ENCODE results near the gene ASPN. TPM values are rescaled to one million over a fixed set of nuclear protein-coding genes. Genes with fewer than 3 reads are reported as not detected.
A peak's percentile ranks its signal among the peaks of the same experiment; 100 is the strongest.

Gene ASPN
- not detected for total RNA-seq

DNA sequence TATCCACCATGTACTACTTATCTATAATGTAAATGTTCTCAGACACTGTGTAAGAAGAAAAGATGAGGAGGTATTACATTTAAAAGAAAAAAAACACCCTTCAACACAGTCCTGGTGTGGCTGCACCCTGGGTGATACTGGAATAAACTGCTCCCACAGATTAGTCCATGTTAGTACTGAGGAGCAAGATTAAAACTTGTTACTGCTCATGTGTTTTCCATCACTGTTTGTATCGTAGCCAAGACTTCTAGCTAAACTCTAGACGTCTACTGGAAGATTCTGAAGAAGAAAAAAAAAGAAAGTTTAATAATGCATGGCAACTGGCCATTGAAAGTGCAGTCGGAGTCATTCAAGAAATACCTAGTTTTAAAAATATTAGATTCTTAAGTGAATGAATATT lies at the start of gene ASPN:
Gene ASPN (minus strand): TSS at position 178 of the 400 bp plus-strand sequence.
- H3K27ac Mint-ChIP-seq: peak within 1 kb of the TSS; percentile 14
- H3K36me3 Mint-ChIP-seq (ENCODE audit: low read depth): no peaks in the 10 kb centered on the region
- CTCF ChIA-PET: interaction anchor here (1.1 kb wide), 1 partner anchor 43 kb away, joined by 3 read pairs; no protein-coding TSS in a partner anchor
- no peaks in the 10 kb centered on the region for H3K9me3 Mint-ChIP-seq
- H3K4me3 Mint-ChIP-seq: no peak within 1 kb of the TSS
- DNase-seq: no peak
- no peaks in the 10 kb centered on the region for H3K27me3 Mint-ChIP-seq
- H3K4me1 Mint-ChIP-seq: peaks cover 6% of the 10 kb centered on the region
- POLR2A ChIA-PET: no interaction called here

DNA sequence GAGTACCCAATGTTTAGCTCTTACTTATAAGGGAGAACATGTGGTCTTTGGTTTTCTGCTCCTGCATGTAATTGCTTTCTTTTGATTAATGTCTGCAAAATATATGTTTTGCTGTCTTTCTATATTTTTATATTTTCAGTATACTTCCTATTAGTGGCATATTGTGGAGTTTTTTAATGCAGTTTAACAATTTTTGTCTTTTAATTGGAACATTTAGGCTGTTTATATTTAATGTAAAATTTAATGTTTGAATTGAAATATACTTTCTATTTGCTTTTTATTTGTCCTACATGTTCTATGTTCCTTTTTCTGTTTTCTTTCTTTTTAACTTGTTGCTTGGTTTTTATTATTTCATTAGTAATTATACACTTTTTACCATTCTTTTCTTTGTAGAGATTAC lies 48.6 kb upstream of the ASPN start:
- no peaks in the 10 kb centered on the region for H3K4me1 Mint-ChIP-seq
- POLR2A ChIA-PET: no interaction called here
- H3K4me3 Mint-ChIP-seq: no peak overlapping the region
- no peaks in the 10 kb centered on the region for H3K27me3 Mint-ChIP-seq
- DNase-seq: no peak
- no peaks in the 10 kb centered on the region for H3K9me3 Mint-ChIP-seq
- CTCF ChIA-PET: no interaction called here
- H3K36me3 Mint-ChIP-seq (ENCODE audit: low read depth): no peaks in the 10 kb centered on the region
- H3K27ac Mint-ChIP-seq: no peak overlapping the region

DNA sequence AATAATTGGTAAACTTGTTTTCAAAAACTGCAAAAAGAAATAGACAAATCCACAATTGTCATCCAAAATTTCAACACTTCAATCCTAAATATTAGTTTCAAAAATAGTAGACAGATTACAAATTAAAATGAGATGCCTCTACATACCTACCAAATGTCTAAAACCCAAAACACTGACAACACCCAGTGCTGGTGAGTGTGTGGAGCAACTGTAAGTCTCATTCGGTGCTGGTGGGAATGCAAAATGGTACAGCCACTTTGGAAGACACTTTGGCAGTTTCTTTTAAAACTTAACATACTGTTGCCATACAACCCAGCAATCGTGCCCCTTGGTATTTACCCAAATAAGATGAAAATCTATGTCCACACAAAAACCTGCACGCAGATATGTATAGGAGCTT lies 46.8 kb upstream of the ASPN start:
- H3K36me3 Mint-ChIP-seq (ENCODE audit: low read depth): no peaks in the 10 kb centered on the region
- no peak overlapping the region for H3K27ac Mint-ChIP-seq
- no peaks in the 10 kb centered on the region for H3K27me3 Mint-ChIP-seq
- DNase-seq: no peak
- CTCF ChIA-PET: interaction anchor here (1.0 kb wide), 1 partner anchor 10 kb away, joined by 3 read pairs; no protein-coding TSS in a partner anchor
- H3K4me1 Mint-ChIP-seq: no peaks in the 10 kb centered on the region
- H3K9me3 Mint-ChIP-seq: no peaks in the 10 kb centered on the region
- POLR2A ChIA-PET: no interaction called here
- H3K4me3 Mint-ChIP-seq: no peak overlapping the region

DNA sequence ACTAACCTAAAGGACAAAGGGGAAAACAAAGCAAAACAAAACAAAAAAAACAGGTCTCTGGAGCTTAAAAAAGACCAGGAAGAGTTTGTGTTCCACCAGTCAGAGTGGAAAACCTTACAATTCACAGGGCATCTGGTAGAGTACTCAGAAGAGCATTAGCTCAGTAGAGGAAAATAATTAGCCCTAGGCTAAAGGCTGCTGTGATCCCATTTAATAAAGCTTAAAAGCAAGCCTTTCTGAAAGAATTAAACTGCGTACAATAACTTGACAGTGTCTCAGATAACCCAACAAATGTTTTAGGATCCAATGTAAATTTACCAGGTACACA lies 46.2 kb upstream of the ASPN start:
- Mint-ChIP-seq H3K27me3 (no peaks in the 10 kb centered on the region), H3K27ac (no peak overlapping the region), H3K4me1 (no peaks in the 10 kb centered on the region), H3K36me3 (ENCODE audit: low read depth) (no peaks in the 10 kb centered on the region), H3K9me3 (no peaks in the 10 kb centered on the region), H3K4me3 (no peak overlapping the region)
- ChIA-PET POLR2A (no interaction called here), CTCF (interaction anchor here (1.0 kb wide), 1 partner anchor 9 kb away, joined by 3 read pairs; no protein-coding TSS in a partner anchor)
- DNase-seq: no peak

DNA sequence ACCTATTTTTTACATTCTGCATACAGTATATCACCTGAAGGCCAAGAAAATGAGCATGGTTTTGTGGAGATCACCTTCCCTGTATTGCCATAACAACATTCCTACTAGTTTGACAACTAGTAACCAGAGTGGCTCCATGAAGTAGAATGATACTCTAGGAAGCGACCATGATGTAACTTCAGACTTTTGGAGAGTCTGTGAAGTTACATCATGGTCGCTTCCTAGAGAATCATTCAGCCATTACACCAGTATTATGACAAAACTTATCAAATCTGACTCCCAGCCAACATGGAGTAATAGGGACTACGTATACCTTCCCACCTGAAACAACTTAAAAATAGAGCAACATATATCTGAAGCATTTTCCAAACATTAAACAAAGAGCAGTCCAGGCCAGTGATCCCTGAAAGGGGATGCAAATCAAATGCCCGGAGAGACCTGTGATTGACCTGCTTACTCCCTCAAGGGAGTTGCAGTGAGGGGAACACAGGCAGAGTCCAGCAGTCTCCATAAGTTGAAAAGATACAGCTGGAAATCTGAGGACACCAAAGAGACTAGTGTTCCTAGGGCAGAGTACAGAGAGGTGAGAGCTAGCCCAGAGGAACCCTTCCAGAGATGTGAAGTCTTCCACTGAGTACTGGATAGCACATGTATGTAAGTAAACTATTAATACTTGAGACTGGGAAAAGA lies 45.7 kb upstream of the ASPN start:
- H3K9me3 Mint-ChIP-seq: no peaks in the 10 kb centered on the region
- POLR2A ChIA-PET: no interaction called here
- H3K27ac Mint-ChIP-seq: no peak overlapping the region

DNA sequence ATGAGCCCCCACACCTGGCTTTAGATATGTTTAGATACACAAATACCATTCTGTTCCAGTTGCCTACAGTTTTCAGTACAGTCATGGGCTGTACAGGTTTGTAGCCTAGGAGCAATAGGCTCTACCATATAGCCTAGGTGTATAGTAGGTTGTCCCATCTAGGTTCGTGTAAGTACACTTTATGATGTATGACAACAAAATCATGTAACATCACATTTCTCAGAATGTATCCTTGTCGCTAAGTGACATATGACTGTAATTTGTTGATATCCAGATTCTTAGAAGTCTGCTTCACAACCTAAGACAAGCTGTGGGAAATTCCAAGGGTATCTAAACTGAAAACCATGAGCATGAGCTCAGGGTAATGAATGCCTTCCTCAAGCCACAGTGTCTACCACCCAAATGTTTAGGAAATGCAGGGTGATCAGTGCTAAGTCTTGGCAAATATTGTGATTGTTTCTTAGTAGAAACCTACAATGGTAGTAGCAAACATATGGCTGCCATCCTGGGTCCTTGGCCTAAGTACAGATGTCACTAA lies 45.1 kb upstream of the ASPN start:
- Mint-ChIP-seq H3K9me3 (no peaks in the 10 kb centered on the region), H3K27me3 (no peaks in the 10 kb centered on the region), H3K4me3 (no peak overlapping the region), H3K27ac (no peak overlapping the region), H3K36me3 (ENCODE audit: low read depth) (no peaks in the 10 kb centered on the region), H3K4me1 (no peaks in the 10 kb centered on the region)
- ChIA-PET POLR2A (no interaction called here), CTCF (no interaction called here)
- DNase-seq: no peak

More for the DNA sequence above, 45.7 kb upstream of the ASPN start:
- no peaks in the 10 kb centered on the region for H3K36me3 Mint-ChIP-seq (ENCODE audit: low read depth)
- no peaks in the 10 kb centered on the region for H3K4me1 Mint-ChIP-seq
- CTCF ChIA-PET: no interaction called here
- no peak overlapping the region for H3K4me3 Mint-ChIP-seq
- no peaks in the 10 kb centered on the region for H3K27me3 Mint-ChIP-seq
- no peak for DNase-seq

DNA sequence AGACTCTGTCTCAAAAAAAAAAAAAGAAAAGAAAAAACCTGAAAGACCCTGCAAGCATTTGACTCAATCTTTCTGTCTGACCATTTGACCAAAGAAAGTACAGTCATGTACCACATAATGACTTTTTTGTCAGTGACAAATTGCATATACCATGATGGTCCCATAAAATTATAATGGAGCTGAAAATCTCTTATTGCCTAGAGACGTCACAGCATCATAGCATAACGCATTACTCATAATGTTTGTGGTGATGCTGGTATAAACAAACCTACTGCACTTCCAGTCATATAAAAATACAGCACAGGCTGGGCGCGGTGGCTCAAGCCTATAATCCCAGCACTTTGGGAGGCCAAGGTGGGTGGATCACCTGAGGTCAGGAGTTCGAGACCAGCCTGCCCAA lies 43.0 kb upstream of the ASPN start:
- POLR2A ChIA-PET: no interaction called here
- Mint-ChIP-seq H3K27me3 (no peaks in the 10 kb centered on the region), H3K27ac (no peak overlapping the region), H3K9me3 (no peaks in the 10 kb centered on the region), H3K36me3 (ENCODE audit: low read depth) (no peaks in the 10 kb centered on the region), H3K4me3 (no peak overlapping the region), H3K4me1 (no peaks in the 10 kb centered on the region)
- DNase-seq: no peak
- CTCF ChIA-PET: no interaction called here

DNA sequence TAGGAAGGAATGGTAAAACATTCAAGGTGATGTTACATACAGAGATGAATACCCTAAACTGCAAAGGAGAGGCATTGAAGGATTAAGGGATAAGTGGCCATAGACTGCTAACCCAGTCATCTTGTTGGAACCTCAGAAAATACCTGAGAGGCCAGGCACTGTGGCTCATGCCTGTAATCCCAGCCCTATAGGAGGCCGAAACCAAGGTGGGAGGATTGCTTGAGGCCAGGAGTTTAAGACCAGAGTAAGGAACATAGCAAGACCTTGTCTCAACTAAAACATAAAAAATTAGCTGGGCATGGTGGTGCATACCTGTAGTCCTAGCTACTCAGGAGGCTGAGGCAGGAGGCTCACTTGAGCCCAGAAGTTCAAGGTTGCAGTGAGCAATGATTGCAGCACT lies 42.6 kb upstream of the ASPN start:
- Mint-ChIP-seq H3K36me3 (ENCODE audit: low read depth) (no peaks in the 10 kb centered on the region), H3K27ac (no peak overlapping the region), H3K4me1 (no peaks in the 10 kb centered on the region), H3K9me3 (no peaks in the 10 kb centered on the region), H3K27me3 (no peaks in the 10 kb centered on the region), H3K4me3 (no peak overlapping the region)
- DNase-seq: no peak
- ChIA-PET CTCF (no interaction called here), POLR2A (no interaction called here)

DNA sequence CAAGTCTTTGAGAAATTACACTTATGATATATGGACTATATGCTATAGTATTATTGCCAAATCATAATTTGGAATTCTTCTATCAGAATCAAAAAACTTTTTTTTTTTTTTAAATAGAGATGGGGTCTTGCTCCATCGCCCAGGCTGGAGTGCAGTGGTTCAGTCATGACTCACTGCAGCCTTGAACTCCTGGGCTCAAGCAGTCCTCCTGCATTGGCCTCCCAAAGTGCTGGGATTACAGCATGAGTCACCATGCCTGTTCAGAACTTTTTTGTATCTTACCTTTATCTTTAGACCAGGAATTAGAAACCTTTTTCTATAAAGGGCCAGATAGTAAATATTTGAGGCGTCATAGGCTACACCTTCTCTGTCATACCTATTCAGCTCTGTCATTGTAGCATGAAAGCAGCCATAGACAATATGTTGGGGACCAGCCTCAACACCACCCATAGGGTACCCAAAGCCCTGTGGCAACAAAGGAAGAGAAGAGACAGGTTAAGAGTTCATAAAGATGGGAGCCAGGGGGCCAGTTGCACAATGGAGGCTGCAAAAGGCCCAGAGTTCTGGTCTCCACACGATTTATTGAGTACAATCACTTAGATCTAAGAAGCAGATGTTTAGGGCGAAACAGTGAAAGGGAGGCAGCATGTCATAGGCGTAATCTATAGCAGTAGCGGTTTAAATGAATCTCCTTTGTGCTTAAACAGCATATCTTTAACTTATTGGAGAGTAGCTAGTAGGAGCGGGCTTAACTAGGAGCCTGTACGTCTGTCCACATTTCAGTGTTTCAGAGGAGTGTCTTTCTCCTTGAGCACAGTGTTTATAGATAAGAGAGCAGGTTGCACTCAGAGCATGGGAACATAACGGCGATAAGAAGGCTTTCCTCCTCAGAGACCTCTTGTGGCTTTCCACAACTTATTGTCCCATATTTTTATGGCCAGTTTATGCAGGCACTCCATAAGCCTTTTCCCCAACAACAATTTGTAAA lies 41.0 kb upstream of the ASPN start:
- ChIA-PET CTCF (no interaction called here), POLR2A (interaction anchor here (0.6 kb wide), 1 partner anchor 13 kb away, joined by 3 read pairs; the partner anchor contains the start of gene ECM2)
- no peaks in the 10 kb centered on the region for H3K9me3 Mint-ChIP-seq
- H3K27ac Mint-ChIP-seq: no peak overlapping the region
- H3K4me3 Mint-ChIP-seq: no peak overlapping the region
- no peaks in the 10 kb centered on the region for H3K27me3 Mint-ChIP-seq
- H3K4me1 Mint-ChIP-seq: no peaks in the 10 kb centered on the region
- DNase-seq: no peak
- no peaks in the 10 kb centered on the region for H3K36me3 Mint-ChIP-seq (ENCODE audit: low read depth)

DNA sequence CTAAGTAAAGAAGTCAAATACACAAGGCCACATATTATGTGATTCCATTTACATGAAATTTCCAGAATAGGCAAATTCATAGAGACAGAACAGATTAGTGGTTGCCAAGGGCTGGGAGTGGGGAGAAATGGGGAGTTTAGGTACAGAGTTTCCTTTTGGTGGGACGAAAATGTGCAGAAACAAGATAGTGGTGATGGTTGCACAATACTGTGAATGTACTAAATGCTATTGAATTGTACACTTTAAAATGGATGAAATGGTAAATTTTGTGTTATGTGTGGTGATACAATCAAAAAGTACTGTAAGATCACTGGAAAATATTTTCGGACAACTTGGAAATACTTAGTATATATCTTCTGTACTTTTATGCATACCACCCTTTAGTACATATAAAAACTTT lies 38.5 kb upstream of the ASPN start:
- CTCF ChIA-PET: no interaction called here
- no peaks in the 10 kb centered on the region for H3K4me1 Mint-ChIP-seq
- H3K27me3 Mint-ChIP-seq: no peaks in the 10 kb centered on the region
- H3K9me3 Mint-ChIP-seq: no peaks in the 10 kb centered on the region
- POLR2A ChIA-PET: no interaction called here
- DNase-seq: no peak
- no peaks in the 10 kb centered on the region for H3K36me3 Mint-ChIP-seq (ENCODE audit: low read depth)
- H3K27ac Mint-ChIP-seq: no peak overlapping the region
- no peak overlapping the region for H3K4me3 Mint-ChIP-seq

DNA sequence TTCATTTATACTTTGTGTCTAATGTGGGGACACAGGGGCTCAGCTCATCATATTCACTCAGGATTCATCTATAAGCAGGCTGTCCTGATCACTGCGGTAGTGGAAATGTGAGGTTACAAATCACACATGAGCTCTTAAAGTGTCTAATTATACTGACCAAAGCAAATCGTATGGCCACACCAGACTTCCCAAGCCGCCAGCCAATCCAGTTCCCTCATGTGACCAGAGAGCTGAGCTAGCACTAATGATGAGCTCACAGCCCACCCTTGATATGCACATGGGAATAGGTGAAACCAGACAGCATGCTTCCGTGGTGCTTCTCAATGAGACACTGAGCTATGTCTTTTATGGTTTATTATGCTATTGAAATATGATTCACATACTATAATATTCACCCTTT lies 35.9 kb upstream of the ASPN start:
- no peaks in the 10 kb centered on the region for H3K4me1 Mint-ChIP-seq
- H3K36me3 Mint-ChIP-seq (ENCODE audit: low read depth): no peaks in the 10 kb centered on the region
- no peak for DNase-seq
- CTCF ChIA-PET: interaction anchor here (1.6 kb wide), 1 partner anchor 9 kb away, joined by 3 read pairs; no protein-coding TSS in a partner anchor
- H3K4me3 Mint-ChIP-seq: no peak overlapping the region
- no peaks in the 10 kb centered on the region for H3K9me3 Mint-ChIP-seq
- H3K27me3 Mint-ChIP-seq: no peaks in the 10 kb centered on the region
- no peak overlapping the region for H3K27ac Mint-ChIP-seq
- POLR2A ChIA-PET: no interaction called here

DNA sequence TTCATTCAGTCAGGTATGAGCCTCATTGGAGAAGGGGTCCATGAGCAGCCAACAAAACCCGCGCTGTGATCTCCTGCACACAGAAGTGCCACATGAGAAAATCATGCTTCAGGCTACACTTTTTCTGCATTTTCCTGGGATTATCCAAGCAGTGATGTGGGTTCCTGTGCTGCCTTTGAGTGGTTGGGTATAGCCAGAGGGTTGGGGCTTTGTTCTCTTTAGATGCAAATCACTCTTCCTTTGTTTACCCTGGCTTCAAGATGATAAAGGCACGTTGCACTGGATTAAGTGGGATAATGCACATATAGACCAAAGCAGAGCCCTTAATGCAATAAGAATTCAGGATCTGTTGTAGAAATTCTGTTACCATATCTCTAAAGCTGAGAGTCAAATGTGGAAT lies 34.7 kb upstream of the ASPN start:
- Mint-ChIP-seq H3K4me1 (no peaks in the 10 kb centered on the region), H3K9me3 (no peaks in the 10 kb centered on the region), H3K4me3 (no peak overlapping the region), H3K36me3 (ENCODE audit: low read depth) (no peaks in the 10 kb centered on the region), H3K27ac (no peak overlapping the region), H3K27me3 (no peaks in the 10 kb centered on the region)
- ChIA-PET CTCF (interaction anchor here (0.7 to 0.8 kb wide), 2 partner anchors 30 to 71 kb away, joined by 3 to 5 read pairs; no protein-coding TSS in a partner anchor), POLR2A (no interaction called here)
- DNase-seq: no peak

DNA sequence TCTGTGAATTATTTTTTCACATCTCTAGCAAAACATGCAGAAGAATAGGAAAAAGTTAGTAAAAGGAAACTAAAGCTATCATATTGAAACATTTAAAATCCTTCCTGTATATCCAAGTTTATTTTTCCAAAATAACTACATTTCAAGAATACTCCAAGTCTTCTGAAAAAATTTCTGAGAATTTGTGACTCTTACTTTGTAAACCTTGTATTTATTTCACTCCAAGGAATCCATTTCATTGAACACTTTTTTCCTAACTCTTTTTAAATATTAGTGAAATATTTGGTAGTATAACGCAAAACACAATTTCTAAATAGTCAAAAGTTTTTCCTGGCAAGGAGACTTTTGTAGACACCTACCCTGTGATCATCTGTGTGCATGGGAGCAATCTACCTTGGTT lies 34.2 kb upstream of the ASPN start:
- H3K9me3 Mint-ChIP-seq: no peaks in the 10 kb centered on the region
- CTCF ChIA-PET: no interaction called here
- H3K36me3 Mint-ChIP-seq (ENCODE audit: low read depth): no peaks in the 10 kb centered on the region
- no peak for DNase-seq
- POLR2A ChIA-PET: no interaction called here
- no peaks in the 10 kb centered on the region for H3K4me1 Mint-ChIP-seq
- H3K27ac Mint-ChIP-seq: no peak overlapping the region
- H3K4me3 Mint-ChIP-seq: no peak overlapping the region
- H3K27me3 Mint-ChIP-seq: no peaks in the 10 kb centered on the region

Data from activated CD4-positive, alpha-beta T cell treated with anti-CD3 and anti-CD28 coated beads, Interleukin-2, amount 10 ng/mL, durations not matched to agents 7 days and 5 days (primary cell).